Lung (tissue), 12 donors: ENCODE results near the gene XYLT1. TPM values are rescaled to one million over a fixed set of nuclear protein-coding genes. Genes with fewer than 3 reads are reported as not detected.

Experiments
- ATAC-seq: fragments of 200-7000 bp; cut with Tn5 transposase; one replicate; pipeline ENCODE4 v1.9.1; 2020; ENCODE audit warnings: moderate number of reproducible peaks; ENCODE audit not compliant: insufficient read depth, low FRiP score
- DNase-seq, 3 donors: peaks; one replicate each; pipeline ENCODE4 v3.0.0-alpha.2; 2013 to 2017
- H3K27ac ChIP-seq, 2 donors: one replicate each; pipeline ENCODE4 v1.5.1; 2013; ENCODE audit warnings: mild to moderate bottlenecking in 2 of 2, moderate library complexity in 2 of 2, control low read depth in 1 of 2, inconsistent platforms in 1 of 2, low read depth in 1 of 2, low read length in 1 of 2
- H3K27me3 ChIP-seq, 3 donors: one replicate each; pipeline ENCODE4 v1.5.1; 2013; ENCODE audit warnings: low read length in 2 of 3; ENCODE audit not compliant: control insufficient read depth in 3 of 3, insufficient read depth in 3 of 3
- H3K36me3 ChIP-seq, 4 donors: one replicate each; pipeline ENCODE4 v1.5.1; 2013; ENCODE audit warnings: low read length in 4 of 4, mild to moderate bottlenecking in 1 of 4, moderate library complexity in 1 of 4; ENCODE audit not compliant: control insufficient read depth in 4 of 4, insufficient read depth in 4 of 4
- H3K4me1 ChIP-seq, 5 donors: one replicate each; pipeline ENCODE4 v1.5.1; 2013; ENCODE audit warnings: low read length in 5 of 5, mild to moderate bottlenecking in 2 of 5, moderate library complexity in 1 of 5; ENCODE audit not compliant: control insufficient read depth in 5 of 5, insufficient read depth in 5 of 5
- H3K4me3 ChIP-seq: one replicate; pipeline ENCODE4 v1.5.1; 2013; ENCODE audit warnings: mild to moderate bottlenecking, control low read depth, moderate library complexity
- H3K9ac ChIP-seq, 2 donors: one replicate each; pipeline ENCODE4 v1.5.1; 2013; ENCODE audit warnings: low read length in 2 of 2, control low read depth in 1 of 2; ENCODE audit not compliant: insufficient read depth in 1 of 2
- H3K9me3 ChIP-seq, 4 donors: one replicate each; pipeline ENCODE4 v1.5.1; 2013; ENCODE audit warnings: low read length in 3 of 4, mild to moderate bottlenecking in 1 of 4, moderate library complexity in 1 of 4; ENCODE audit not compliant: control insufficient read depth in 4 of 4, insufficient read depth in 3 of 4
- CTCF ChIP-seq: IDR thresholded peaks from 2 replicates; pipeline ENCODE4 v1.5.1; 2012; ENCODE audit warnings: mild to moderate bottlenecking; ENCODE audit errors: control extremely low read depth, extremely low read depth
- WGBS, 2 donors: extraction: QIAGEN DNeasy Blood & Tissue Kit; methylation state at CpG; one replicate each; pipeline ENCODE4 v1.1.7; 2013; 5-methylcytosine and 5-hydroxymethylcytosine counted together
- polyA plus RNA-seq, 2 donors: library from polyadenylated mRNA; stranded (reverse); fragments of 200-250 nt; gene quantifications; one replicate each; pipeline ENCODE4 v1.2.1, GENCODE V29; 2013
- total RNA-seq, 2 donors: library from RNA; depleted of rRNA in 1 of 2; stranded (reverse); fragments of >200 nt in 1 of 2; gene quantifications; one replicate each; pipeline ENCODE4 v1.2.1, GENCODE V29; 2014 to 2021
- donor health status: control.
- donor health status: control.
- donor health status: Bipolar disorder and iron deficiency.
- donor health status: healthy.
- donor health status: DM: yes; HTN: yes; CAD: no.

XYLT1 gene
- total and polyA plus RNA-seq, 4 donors = 1.4 to 11.5 (median 6.9) TPM

- WGBS, 2 donors = 33 to 66% methylated on average over 6 of the region's 6 CpGs
These were observed 297.5 kb downstream of the XYLT1 start for GRCh38 chr16:17173281-17173680.

GRCh38 chr16:17171250-17172143 lies 299.3 kb downstream of the XYLT1 start:
- peaks cover 0 to 3% (median 0%) of the 10 kb centered on the region in 5 donors for H3K4me1 ChIP-seq
- ATAC-seq = peak; percentile 27
- no peak overlapping the region for H3K27ac ChIP-seq

More at GRCh38 chr16:17173281-17173680, 297.5 kb downstream of the XYLT1 start:
- H3K36me3 ChIP-seq = no peaks in the 10 kb centered on the region
- H3K9ac ChIP-seq = no peak overlapping the region
- peak in 2 of 3 donors; percentile 3 to 30 for DNase-seq
- H3K4me3 ChIP-seq = no peak overlapping the region
- H3K27me3 ChIP-seq = no peaks in the 10 kb centered on the region
- H3K9me3 ChIP-seq = peaks cover 0 to 1% (median 0%) of the 10 kb centered on the region in 4 donors
- peaks cover 0 to 1% (median 0%) of the 10 kb centered on the region in 5 donors for H3K4me1 ChIP-seq
- no peak overlapping the region for H3K27ac ChIP-seq
- no peak for TF ChIP-seq CTCF
- no peak for ATAC-seq

GRCh38 chr16:17170435-17170834 lies 300.3 kb downstream of the XYLT1 start:
- TF ChIP-seq CTCF = no peak
- 95 to 97% methylated on average over 3 of the region's 3 CpGs for WGBS, 2 donors
- H3K36me3 ChIP-seq = no peaks in the 10 kb centered on the region
- H3K9ac ChIP-seq = no peak overlapping the region
- peaks cover 0 to 3% (median 0%) of the 10 kb centered on the region in 5 donors for H3K4me1 ChIP-seq
- H3K27ac ChIP-seq = no peak overlapping the region
- H3K9me3 ChIP-seq = peaks cover 0 to 3% (median 0%) of the 10 kb centered on the region in 4 donors
- H3K4me3 ChIP-seq = no peak overlapping the region
- no peaks in the 10 kb centered on the region for H3K27me3 ChIP-seq
- no peak for DNase-seq
- no peak for ATAC-seq

More at GRCh38 chr16:17171250-17172143, 299.3 kb downstream of the XYLT1 start:
- H3K4me3 ChIP-seq = no peak overlapping the region
- no peak overlapping the region for H3K9ac ChIP-seq
- no peak for DNase-seq
- H3K36me3 ChIP-seq = no peaks in the 10 kb centered on the region
- 28 to 59% methylated on average over 8 of the region's 8 CpGs for WGBS, 2 donors
- H3K9me3 ChIP-seq = no peaks in the 10 kb centered on the region
- no peaks in the 10 kb centered on the region for H3K27me3 ChIP-seq
- TF ChIP-seq CTCF = no peak
